Rectal smooth muscle tissue (tissue), 1 donor: ENCODE data around the gene PLCH2.

Experiments
- H3K27ac ChIP-seq: one replicate; pipeline ENCODE4 v1.7.0; 2013; ENCODE audit warnings: low read depth, low read length, inconsistent platforms
- H3K27me3 ChIP-seq: one replicate; pipeline ENCODE4 v1.7.0; 2013; ENCODE audit warnings: low read length; ENCODE audit not compliant: control insufficient read depth, insufficient read depth
- H3K36me3 ChIP-seq: one replicate; pipeline ENCODE4 v1.7.0; 2013; ENCODE audit warnings: low read length; ENCODE audit not compliant: control insufficient read depth, insufficient read depth
- H3K4me1 ChIP-seq: one replicate; pipeline ENCODE4 v1.7.0; 2013; ENCODE audit warnings: low read length; ENCODE audit not compliant: control insufficient read depth, insufficient read depth
- H3K4me3 ChIP-seq: one replicate; pipeline ENCODE4 v1.7.0; 2013; ENCODE audit warnings: low read length
- H3K9ac ChIP-seq: one replicate; pipeline ENCODE4 v1.7.0; 2013; ENCODE audit warnings: low read length

The PLCH2 gene, protein sequence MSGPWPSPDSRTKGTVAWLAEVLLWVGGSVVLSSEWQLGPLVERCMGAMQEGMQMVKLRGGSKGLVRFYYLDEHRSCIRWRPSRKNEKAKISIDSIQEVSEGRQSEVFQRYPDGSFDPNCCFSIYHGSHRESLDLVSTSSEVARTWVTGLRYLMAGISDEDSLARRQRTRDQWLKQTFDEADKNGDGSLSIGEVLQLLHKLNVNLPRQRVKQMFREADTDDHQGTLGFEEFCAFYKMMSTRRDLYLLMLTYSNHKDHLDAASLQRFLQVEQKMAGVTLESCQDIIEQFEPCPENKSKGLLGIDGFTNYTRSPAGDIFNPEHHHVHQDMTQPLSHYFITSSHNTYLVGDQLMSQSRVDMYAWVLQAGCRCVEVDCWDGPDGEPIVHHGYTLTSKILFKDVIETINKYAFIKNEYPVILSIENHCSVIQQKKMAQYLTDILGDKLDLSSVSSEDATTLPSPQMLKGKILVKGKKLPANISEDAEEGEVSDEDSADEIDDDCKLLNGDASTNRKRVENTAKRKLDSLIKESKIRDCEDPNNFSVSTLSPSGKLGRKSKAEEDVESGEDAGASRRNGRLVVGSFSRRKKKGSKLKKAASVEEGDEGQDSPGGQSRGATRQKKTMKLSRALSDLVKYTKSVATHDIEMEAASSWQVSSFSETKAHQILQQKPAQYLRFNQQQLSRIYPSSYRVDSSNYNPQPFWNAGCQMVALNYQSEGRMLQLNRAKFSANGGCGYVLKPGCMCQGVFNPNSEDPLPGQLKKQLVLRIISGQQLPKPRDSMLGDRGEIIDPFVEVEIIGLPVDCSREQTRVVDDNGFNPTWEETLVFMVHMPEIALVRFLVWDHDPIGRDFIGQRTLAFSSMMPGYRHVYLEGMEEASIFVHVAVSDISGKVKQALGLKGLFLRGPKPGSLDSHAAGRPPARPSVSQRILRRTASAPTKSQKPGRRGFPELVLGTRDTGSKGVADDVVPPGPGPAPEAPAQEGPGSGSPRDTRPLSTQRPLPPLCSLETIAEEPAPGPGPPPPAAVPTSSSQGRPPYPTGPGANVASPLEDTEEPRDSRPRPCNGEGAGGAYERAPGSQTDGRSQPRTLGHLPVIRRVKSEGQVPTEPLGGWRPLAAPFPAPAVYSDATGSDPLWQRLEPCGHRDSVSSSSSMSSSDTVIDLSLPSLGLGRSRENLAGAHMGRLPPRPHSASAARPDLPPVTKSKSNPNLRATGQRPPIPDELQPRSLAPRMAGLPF (N-terminal part only)

DNA sequence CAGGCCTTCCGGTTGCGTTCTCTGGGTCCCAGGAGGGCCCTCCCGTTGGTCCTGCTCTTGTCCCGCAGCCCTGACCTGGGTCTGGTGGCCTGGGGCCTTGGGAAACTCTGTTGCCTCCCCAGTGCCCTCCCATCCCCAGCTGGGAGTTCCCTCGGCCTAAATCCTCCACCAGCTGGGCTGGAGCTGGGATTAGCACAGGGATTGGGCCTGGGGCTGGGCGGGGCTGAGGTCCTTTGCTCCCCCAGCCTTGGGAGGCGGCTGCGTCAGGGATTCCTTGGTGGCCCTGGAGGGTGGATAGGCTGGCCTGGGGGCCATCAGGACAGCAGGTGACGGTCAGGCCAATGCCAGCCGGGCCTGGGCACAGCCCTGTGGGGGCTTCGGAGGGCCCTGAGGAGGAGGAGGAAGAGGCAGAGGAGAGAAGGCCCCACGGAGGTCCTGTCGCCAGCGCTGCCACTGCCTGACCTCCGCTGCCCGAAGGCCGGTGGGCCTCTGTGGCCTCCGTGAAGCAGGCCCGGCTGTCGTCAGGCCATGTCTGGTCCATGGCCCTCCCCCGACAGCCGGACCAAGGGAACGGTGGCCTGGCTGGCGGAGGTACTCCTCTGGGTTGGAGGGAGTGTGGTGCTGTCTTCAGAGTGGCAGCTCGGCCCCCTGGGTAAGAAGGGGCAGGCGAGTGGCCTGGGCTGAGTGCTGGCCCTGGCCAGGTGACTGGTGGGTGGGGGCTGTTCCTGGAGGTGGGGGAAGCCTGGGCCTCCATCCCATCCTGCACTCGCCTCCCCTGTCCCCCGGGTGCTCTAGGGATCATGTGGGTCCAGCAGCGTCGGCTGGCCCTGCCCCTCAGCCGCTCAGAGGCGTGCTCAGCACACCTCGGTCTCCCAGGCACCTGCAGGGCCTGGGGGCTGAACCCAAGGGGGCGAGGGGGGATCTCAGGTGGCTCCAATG is at the start of gene PLCH2:
TSS of gene PLCH2 (plus strand) at position 229 of the 939 bp plus-strand sequence. CDS start at position 529, 300 bp downstream.
- Histone ChIP-seq H3K27me3 (peaks cover 3% of the 10 kb centered on the region), H3K27ac (no peak within 1 kb of the TSS), H3K9ac (no peak within 1 kb of the TSS), H3K36me3 (no peaks in the 10 kb centered on the region), H3K4me1 (no peaks in the 10 kb centered on the region), H3K4me3 (no peak within 1 kb of the TSS)

DNA sequence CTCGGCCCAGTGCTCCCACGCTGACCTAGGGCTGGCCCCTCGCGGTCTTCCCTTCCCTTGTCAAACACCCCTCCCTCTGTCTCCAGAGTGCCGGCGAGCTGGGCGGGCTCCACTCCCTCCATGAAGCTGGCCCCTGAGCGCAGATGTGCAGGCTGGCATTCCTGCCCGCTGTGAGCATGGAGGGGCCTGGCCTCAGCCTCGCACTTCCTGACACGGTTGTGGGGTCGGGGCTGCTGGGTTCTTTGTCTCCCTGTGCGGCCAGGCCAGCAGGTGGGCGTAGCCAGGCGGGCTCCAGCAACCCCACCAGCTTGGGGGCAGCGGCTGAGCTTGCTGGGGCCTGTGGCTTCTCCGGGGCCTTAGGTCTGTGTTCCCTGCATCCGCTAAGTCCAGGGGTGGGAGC is 49.5 kb upstream of the PLCH2 start:
- Histone ChIP-seq H3K4me3 (no peak overlapping the region), H3K27ac (no peak overlapping the region), H3K36me3 (no peaks in the 10 kb centered on the region), H3K4me1 (no peaks in the 10 kb centered on the region), H3K9ac (no peak overlapping the region), H3K27me3 (peaks cover 3% of the 10 kb centered on the region)

GRCh38 chr1:2427051-2427450 is 49.0 kb upstream of the PLCH2 start:
- peaks cover 3% of the 10 kb centered on the region for H3K27me3 ChIP-seq
- no peaks in the 10 kb centered on the region for H3K4me1 ChIP-seq
- H3K36me3 ChIP-seq, result no peaks in the 10 kb centered on the region
- H3K27ac ChIP-seq, result no peak overlapping the region
- H3K4me3 ChIP-seq, result no peak overlapping the region
- H3K9ac ChIP-seq, result no peak overlapping the region

DNA sequence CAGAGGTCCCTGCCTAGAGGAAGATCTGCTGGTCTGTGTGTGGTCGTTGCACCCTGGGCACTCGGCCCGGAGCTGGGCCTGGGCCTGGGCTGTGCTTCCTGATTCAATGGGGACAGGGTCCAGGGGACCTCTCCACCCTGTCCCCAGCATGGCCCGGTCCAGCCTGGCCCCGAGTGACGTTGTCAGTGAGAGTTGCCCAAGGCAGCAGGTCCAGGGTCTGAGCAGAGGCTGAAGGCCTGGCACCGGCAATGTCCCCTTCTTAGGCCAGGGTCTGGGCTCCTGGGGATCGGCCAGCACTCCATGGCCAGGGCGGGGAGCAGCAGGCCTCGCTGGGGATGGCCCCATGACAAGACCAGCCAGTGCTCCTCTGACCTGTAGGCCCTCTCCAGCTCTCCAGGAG is 48.1 kb upstream of the PLCH2 start:
- H3K27ac ChIP-seq, result no peak overlapping the region

GRCh38 chr1:2428490-2428889 is 47.6 kb upstream of the PLCH2 start:
- no peak overlapping the region for H3K9ac ChIP-seq
- peaks cover 3% of the 10 kb centered on the region for H3K27me3 ChIP-seq
- H3K4me3 ChIP-seq, result no peak overlapping the region
- no peaks in the 10 kb centered on the region for H3K4me1 ChIP-seq
- H3K27ac ChIP-seq, result no peak overlapping the region
- H3K36me3 ChIP-seq, result no peaks in the 10 kb centered on the region

More for the DNA sequence above, 48.1 kb upstream of the PLCH2 start:
- H3K36me3 ChIP-seq, result no peaks in the 10 kb centered on the region
- no peak overlapping the region for H3K4me3 ChIP-seq
- H3K4me1 ChIP-seq, result no peaks in the 10 kb centered on the region
- H3K9ac ChIP-seq, result no peak overlapping the region
- peaks cover 3% of the 10 kb centered on the region for H3K27me3 ChIP-seq

GRCh38 chr1:2429780-2430591 is 46.1 kb upstream of the PLCH2 start:
- Histone ChIP-seq H3K27ac (no peak overlapping the region), H3K9ac (no peak overlapping the region), H3K27me3 (peaks cover 6% of the 10 kb centered on the region), H3K4me1 (no peaks in the 10 kb centered on the region), H3K4me3 (no peak overlapping the region), H3K36me3 (no peaks in the 10 kb centered on the region)

GRCh38 chr1:2430592-2430973 is 45.5 kb upstream of the PLCH2 start:
- Histone ChIP-seq H3K27me3 (peaks cover 6% of the 10 kb centered on the region), H3K27ac (no peak overlapping the region), H3K9ac (no peak overlapping the region), H3K4me1 (no peaks in the 10 kb centered on the region), H3K4me3 (no peak overlapping the region), H3K36me3 (no peaks in the 10 kb centered on the region)

- Histone ChIP-seq H3K9ac (no peak overlapping the region), H3K4me3 (no peak overlapping the region), H3K27me3 (peaks cover 8% of the 10 kb centered on the region), H3K4me1 (no peaks in the 10 kb centered on the region), H3K36me3 (no peaks in the 10 kb centered on the region), H3K27ac (no peak overlapping the region)
Measured at GRCh38 chr1:2431103-2431502, 45.0 kb upstream of the PLCH2 start.

DNA sequence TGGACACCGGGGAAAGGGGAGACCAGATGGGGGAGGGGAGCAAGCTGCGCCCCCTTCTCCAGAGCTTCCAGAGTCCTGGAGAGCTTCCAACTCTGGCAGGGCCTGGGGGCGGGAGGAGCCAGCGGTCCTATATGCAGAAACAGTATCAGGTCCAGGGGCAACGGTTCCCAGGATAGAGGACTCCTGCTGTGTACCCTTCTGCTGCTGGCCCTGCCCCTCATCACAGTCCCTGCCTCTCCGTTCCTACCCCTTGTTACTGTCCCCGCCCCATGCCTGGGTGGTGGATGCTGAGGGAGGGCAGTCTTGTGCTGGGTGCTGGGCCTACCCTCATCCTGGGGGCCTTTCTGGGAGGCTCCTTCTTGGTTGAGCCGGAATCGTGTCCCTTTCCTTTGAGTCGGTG is 44.6 kb upstream of the PLCH2 start:
- Histone ChIP-seq H3K4me3 (no peak overlapping the region), H3K4me1 (no peaks in the 10 kb centered on the region), H3K36me3 (no peaks in the 10 kb centered on the region), H3K27me3 (peaks cover 8% of the 10 kb centered on the region), H3K27ac (no peak overlapping the region), H3K9ac (no peak overlapping the region)

GRCh38 chr1:2432441-2432844 is 43.6 kb upstream of the PLCH2 start:
- H3K27me3 ChIP-seq, result peaks cover 6% of the 10 kb centered on the region
- H3K36me3 ChIP-seq, result no peaks in the 10 kb centered on the region
- H3K4me1 ChIP-seq, result no peaks in the 10 kb centered on the region

DNA sequence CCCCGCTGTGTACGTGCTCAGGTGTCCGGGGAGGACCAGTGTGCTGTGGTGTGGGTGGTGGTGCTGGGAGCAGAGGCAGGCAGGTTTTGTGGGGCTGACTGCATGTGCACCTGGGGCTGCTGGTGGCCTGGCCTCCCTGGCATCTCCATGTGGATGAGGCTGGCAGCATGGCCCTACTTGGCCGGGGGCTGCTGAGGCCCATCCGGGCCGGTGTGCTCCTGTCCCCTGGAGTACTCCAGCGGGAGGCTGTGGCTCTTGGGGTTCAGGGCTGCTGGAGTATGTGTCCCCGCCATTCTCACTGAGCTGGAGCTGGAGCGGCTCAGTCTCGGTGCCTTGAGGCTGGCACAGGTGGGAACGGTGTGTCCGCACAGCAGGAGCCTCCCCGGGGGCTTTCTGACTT is 42.9 kb upstream of the PLCH2 start:
- Histone ChIP-seq H3K36me3 (no peaks in the 10 kb centered on the region), H3K4me1 (no peaks in the 10 kb centered on the region), H3K4me3 (no peak overlapping the region), H3K27ac (no peak overlapping the region), H3K27me3 (peaks cover 6% of the 10 kb centered on the region), H3K9ac (no peak overlapping the region)

More at GRCh38 chr1:2432441-2432844, 43.6 kb upstream of the PLCH2 start:
- Histone ChIP-seq H3K9ac (no peak overlapping the region), H3K27ac (no peak overlapping the region), H3K4me3 (no peak overlapping the region)
